B cell (primary cell): ENCODE data around the gene PTN. TPM values are rescaled to one million over a fixed set of nuclear protein-coding genes. Genes with fewer than 3 reads are reported as not detected.

ENCODE experiments used
- ATAC-seq: fragments of 200-7000 bp; cut with Tn5 transposase; one replicate; pipeline ENCODE4 v1.10.0; 2021; ENCODE audit warnings: low read depth, mild to moderate bottlenecking, moderate number of reproducible peaks, moderate library complexity
- CTCF ChIA-PET: fragments of 350-600 bp; sonication (Branson Sonifier 250); formaldehyde crosslinking; loops from one replicate; lab custom pipeline; 2021; ENCODE audit warnings: antibody characterized with exemption, inconsistent platforms; lab: Charles Lee
- POLR2A ChIA-PET: fragments of 350-600 bp; sonication (Branson Sonifier 250); formaldehyde crosslinking; loops from one replicate; lab custom pipeline; 2021; ENCODE audit warnings: antibody characterized with exemption; lab: Charles Lee
- DNase-seq: peaks from one replicate; pipeline ENCODE4 v3.0.0; 2013
- H2AFZ ChIP-seq: 2 replicates; pipeline ENCODE4 v1.6.1; 2012; ENCODE audit warnings: mild to moderate bottlenecking, low read depth, low read length; ENCODE audit not compliant: insufficient read depth, poor library complexity, severe bottlenecking
- H3K27ac ChIP-seq, 2 donors: 1 replicate in 1 of 2; 2 replicates in 1 of 2; pipeline ENCODE4 v1.5.1; 2012 to 2013; ENCODE audit warnings: low read length in 2 of 2, mild to moderate bottlenecking in 2 of 2, moderate library complexity in 1 of 2
- H3K27me3 ChIP-seq, 4 experiments: fragments of 200-600 bp in 1 of 4; sonication (generic) in 1 of 4; replicated peaks in 1 of 4; 1 replicate in 2 of 4; 2 replicates in 2 of 4; pipeline versions ENCODE4 v1.6.1 to v1.7.0; 2013 to 2016; ENCODE audit warnings: low read length in 3 of 4, mild to moderate bottlenecking in 2 of 4, mixed read lengths in 1 of 4, moderate library complexity in 1 of 4; ENCODE audit not compliant: insufficient read depth in 4 of 4, control insufficient read depth in 3 of 4; ENCODE audit errors: control extremely low read depth in 1 of 4
- H3K36me3 ChIP-seq, 2 experiments: replicated peaks in 1 of 2; 1 replicate in 1 of 2; 2 replicates in 1 of 2; pipeline versions ENCODE4 v1.6.1 to v1.7.1; 2013; ENCODE audit warnings: low read length in 1 of 2; ENCODE audit not compliant: insufficient read depth in 2 of 2, control insufficient read depth in 1 of 2; ENCODE audit errors: control extremely low read depth in 1 of 2, extremely low read depth in 1 of 2
- H3K4me1 ChIP-seq, 2 donors: fragments of 200-600 bp in 1 of 2; sonication (generic) in 1 of 2; 1 replicate in 1 of 2; 2 replicates in 1 of 2; pipeline versions ENCODE4 v1.5.1 to v1.6.1; 2013 to 2017; ENCODE audit warnings: low read length in 2 of 2; ENCODE audit not compliant: control insufficient read depth in 2 of 2, insufficient read depth in 2 of 2
- H3K4me2 ChIP-seq: replicated peaks from 2 replicates; pipeline ENCODE3; 2012; ENCODE audit warnings: mild to moderate bottlenecking, low read depth, low read length; ENCODE audit not compliant: poor library complexity, severe bottlenecking
- H3K4me3 ChIP-seq, 5 experiments: fragments of 200-600 bp in 1 of 5; sonication (generic) in 1 of 5; 1 replicate in 3 of 5; 2 replicates in 2 of 5; pipeline versions ENCODE4 v1.5.1 to v1.7.0; 2011 to 2016; ENCODE audit warnings: low read length in 4 of 5, mild to moderate bottlenecking in 4 of 5, low read depth in 2 of 5, control low read depth in 1 of 5, moderate library complexity in 1 of 5; ENCODE audit not compliant: insufficient read depth in 1 of 5; ENCODE audit errors: control extremely low read depth in 1 of 5, extremely low read depth in 1 of 5
- H3K79me2 ChIP-seq: fragments of 200-600 bp; sonication (generic); one replicate; pipeline ENCODE4 v1.6.0; 2016; ENCODE audit warnings: low read length; ENCODE audit not compliant: control insufficient read depth, insufficient read depth
- H3K9ac ChIP-seq: fragments of 200-600 bp; sonication (generic); 2 replicates; pipeline ENCODE4 v1.6.1; 2017; ENCODE audit warnings: mild to moderate bottlenecking, low read length, moderate library complexity
- H3K9me3 ChIP-seq, 3 donors: one replicate each; pipeline versions ENCODE4 v1.6.1 to v1.7.1; 2013; ENCODE audit warnings: low read length in 2 of 3; ENCODE audit not compliant: control insufficient read depth in 2 of 3, insufficient read depth in 1 of 3; ENCODE audit errors: control extremely low read depth in 1 of 3
- H4K20me1 ChIP-seq: 2 replicates; pipeline ENCODE4 v1.6.0; 2012; ENCODE audit warnings: mild to moderate bottlenecking, low read length; ENCODE audit not compliant: insufficient read depth, control insufficient read depth, poor library complexity, severe bottlenecking
- H3K27ac Mint-ChIP-seq: one replicate; pipeline ENCODE4 v1.8.0; 2021; ENCODE audit warnings: mixed read lengths
- H3K27me3 Mint-ChIP-seq: one replicate; pipeline ENCODE4 v1.8.0; 2021; ENCODE audit warnings: mixed read lengths
- H3K4me1 Mint-ChIP-seq: one replicate; pipeline ENCODE4 v1.8.0; 2021; ENCODE audit warnings: mixed read lengths
- H3K4me3 Mint-ChIP-seq: one replicate; pipeline ENCODE4 v1.8.0; 2021; ENCODE audit warnings: mixed read lengths
- H3K9me3 Mint-ChIP-seq: one replicate; pipeline ENCODE4 v1.8.0; 2022; ENCODE audit warnings: mixed read lengths; ENCODE audit not compliant: insufficient read depth
- CTCF ChIP-seq: fragments of 200-600 bp; IDR thresholded peaks from one replicate; pipeline ENCODE4 v1.8.0; 2022; ENCODE audit warnings: antibody characterized with exemption, mild to moderate bottlenecking
- EZH2 ChIP-seq: IDR thresholded peaks from 2 replicates; pipeline ENCODE4 v1.6.1; 2012; ENCODE audit warnings: borderline replicate concordance, low read depth, mild to moderate bottlenecking, moderate library complexity, low read length; ENCODE audit not compliant: insufficient read depth, poor library complexity, severe bottlenecking
- WGBS: methylation state at CpG from one replicate; pipeline ENCODE4 v1.1.5; 2013; ENCODE audit warnings: missing lambda C conversion rate; ENCODE audit not compliant: insufficient coverage; 5-methylcytosine and 5-hydroxymethylcytosine counted together
- intact Hi-C: fragments of 100-400 bp; cut with micrococcal nuclease; formaldehyde crosslinking; loops from one replicate; pipeline ENCODE4 v1.10.0; 2022
- polyA plus RNA-seq: library from polyadenylated mRNA; depleted of rRNA; stranded (reverse); fragments of >200 nt; gene quantifications from 2 replicates; pipeline ENCODE4 v1.2.3, GENCODE V29; 2012
- total RNA-seq, 2 donors: library from RNA; stranded (reverse); fragments of 120-200 nt in 1 of 2; gene quantifications; 1 replicate in 1 of 2; 2 replicates in 1 of 2; pipeline versions ENCODE4 v1.2.3 to v1.2.4, GENCODE V29; 2013 to 2022

PTN gene
- total and polyA plus RNA-seq, 2 donors (not counting 1 experiment from before 2014, with no cell fraction given), result not detected

- 82% methylated on average over 2 of the region's 6 CpGs for WGBS
- ChIA-PET CTCF (no interaction called here), POLR2A (no interaction called here)
- ATAC-seq, result no peak
- no peak overlapping the region for H3K4me2 ChIP-seq
- H3K9me3 ChIP-seq, result no peaks in the 10 kb centered on the region
- no peak for DNase-seq
- Mint-ChIP-seq H3K4me3 (no peak overlapping the region), H3K4me1 (no peaks in the 10 kb centered on the region), H3K27ac (no peak overlapping the region), H3K9me3 (peaks cover 2% of the 10 kb centered on the region), H3K27me3 (no peaks in the 10 kb centered on the region)
- no peaks in the 10 kb centered on the region for H3K4me1 ChIP-seq
- intact Hi-C loops, result no loop called here
- no peak overlapping the region for H2AFZ ChIP-seq
- H3K27ac ChIP-seq, result no peak overlapping the region
- no peak for TF ChIP-seq EZH2
- TF ChIP-seq CTCF, result no peak
- no peaks in the 10 kb centered on the region for H3K79me2 ChIP-seq
- no peaks in the 10 kb centered on the region for H3K36me3 ChIP-seq
- H3K27me3 ChIP-seq, result no peaks in the 10 kb centered on the region
- H3K4me3 ChIP-seq, result no peak overlapping the region
- H4K20me1 ChIP-seq, result no peaks in the 10 kb centered on the region
- H3K9ac ChIP-seq, result no peak overlapping the region
Observed at GRCh38 chr7:137283153-137283552, 60.4 kb downstream of the PTN start.

GRCh38 chr7:137282043-137282442 is 61.5 kb downstream of the PTN start:
- Mint-ChIP-seq H3K4me3 (no peak overlapping the region), H3K9me3 (peaks cover 2% of the 10 kb centered on the region), H3K27ac (no peak overlapping the region), H3K27me3 (no peaks in the 10 kb centered on the region), H3K4me1 (no peaks in the 10 kb centered on the region)
- ChIA-PET CTCF (no interaction called here), POLR2A (no interaction called here)
- no peak overlapping the region for H3K4me2 ChIP-seq
- no peak for DNase-seq
- no peak overlapping the region for H3K9ac ChIP-seq
- no peaks in the 10 kb centered on the region for H3K4me1 ChIP-seq
- H3K36me3 ChIP-seq, result no peaks in the 10 kb centered on the region
- TF ChIP-seq EZH2 (no peak), CTCF (no peak)
- H3K27ac ChIP-seq, result no peak overlapping the region
- H3K79me2 ChIP-seq, result no peaks in the 10 kb centered on the region
- intact Hi-C loops, result no loop called here
- no peak for ATAC-seq
- H2AFZ ChIP-seq, result no peak overlapping the region
- H3K9me3 ChIP-seq, result no peaks in the 10 kb centered on the region
- no peak overlapping the region for H3K4me3 ChIP-seq
- no peaks in the 10 kb centered on the region for H3K27me3 ChIP-seq
- no peaks in the 10 kb centered on the region for H4K20me1 ChIP-seq
